HG03469 (cell line): Measurements from ENCODE around the gene GOLGA8A.
"Not testable (repeated sequence)": the region's sequence is repeated elsewhere in the genome, so short reads cannot be mapped to it uniquely, and the experiment has no call there.

Experiments
- ATAC-seq: cut with Tn5 transposase; IDR thresholded peaks from one replicate; pipeline ENCODE4 v1.9.1; 2021; ENCODE audit warnings: mild to moderate bottlenecking, moderate library complexity, moderate number of reproducible peaks; ENCODE audit not compliant: unreplicated experiment

Gene GOLGA8A

GRCh38 chr15:34409511-34409910 is 28.1 kb downstream of the GOLGA8A start:
- ATAC-seq = not testable (repeated sequence)

- ATAC-seq = not testable (repeated sequence)
These were observed 28.6 kb downstream of the GOLGA8A start for GRCh38 chr15:34408973-34409372.

- ATAC-seq = not testable (repeated sequence)
These were observed 33.7 kb downstream of the GOLGA8A start for GRCh38 chr15:34403899-34404298.

GRCh38 chr15:34403160-34403598 is 34.4 kb downstream of the GOLGA8A start:
- ATAC-seq = peak; percentile 46

GRCh38 chr15:34397637-34398259 is 39.9 kb downstream of the GOLGA8A start:
- ATAC-seq = not testable (repeated sequence)

GRCh38 chr15:34392981-34393380 is 44.6 kb downstream of the GOLGA8A start:
- not testable (repeated sequence) for ATAC-seq

- ATAC-seq = not testable (repeated sequence)
These were observed 48.0 kb downstream of the GOLGA8A start for GRCh38 chr15:34389594-34390086.
